Measurements from ENCODE around the gene HECTD4. TPM values are rescaled to one million over a fixed set of nuclear protein-coding genes. Genes with fewer than 3 reads are reported as not detected.

The HECTD4 gene
- total and polyA plus RNA-seq, 2 of the 4 experiments (the other 2 are of a cell fraction), result 12.9 to 13.0 TPM

DNA sequence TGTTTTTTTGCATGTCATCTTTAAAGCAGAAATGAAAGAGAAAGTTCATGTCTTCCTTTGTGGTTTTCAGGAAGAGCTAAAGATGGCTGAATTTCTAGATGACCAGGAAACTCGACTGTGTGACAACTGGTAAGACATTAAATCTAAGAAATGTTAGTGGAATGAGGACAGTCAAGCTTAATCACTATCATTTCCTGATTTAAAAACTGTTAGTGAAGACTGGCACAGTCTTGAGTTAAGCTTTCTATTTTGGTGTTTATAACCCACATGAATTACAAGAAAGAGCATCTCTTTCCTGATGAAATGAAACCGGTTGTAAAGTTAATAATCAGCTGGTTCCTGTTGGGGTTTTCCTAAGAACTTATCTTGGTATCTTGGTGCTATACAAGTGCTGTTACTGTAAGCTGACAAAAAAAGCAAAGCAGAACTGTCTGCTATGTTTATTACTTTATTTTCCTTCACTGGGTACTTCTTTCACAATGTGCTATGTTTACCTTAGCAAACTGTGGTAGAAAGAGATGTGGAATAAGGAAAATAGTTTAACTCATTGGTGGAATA lies 251.7 kb downstream of the HECTD4 start:
- H2AFZ ChIP-seq (replicated peaks; ENCODE audit: low read length, poor library complexity), result no peak overlapping the region
- peak; percentile 36 for DNase-seq
- POLR2A ChIA-PET (ENCODE audit: unreplicated experiment), result no interaction called here
- peaks cover 7% of the 10 kb centered on the region for H4K20me1 ChIP-seq (ENCODE audit: insufficient read depth, low read length)
- H3K56ac ChIP-seq (ENCODE audit: extremely low read depth, insufficient read depth, low read length), result peak overlapping the region; percentile 60; the same call in 1 of the 2 replicates
- H3K9ac ChIP-seq (ENCODE audit: low read depth, low read length), result peak overlapping the region; percentile 65
- H4K5ac ChIP-seq (ENCODE audit: low read depth, low read length), result peak overlapping the region; percentile 12; the same call in 1 of the 2 replicates
- intact Hi-C loops (cut with micrococcal nuclease), result loop anchor here (10.0 kb wide), 1 partner anchor 86 kb away; no protein-coding TSS in a partner anchor
- H3K9me1 ChIP-seq (ENCODE audit: insufficient read depth, low read length), result peaks cover 12% of the 10 kb centered on the region; the same call in 1 of the 2 replicates
- peak; percentile 28 for ATAC-seq (ENCODE audit: low read depth)
- BruUV-seq (replicated peaks), result no TSS peak
- CTCF ChIA-PET, result interaction anchor here (0.6 kb wide), 1 partner anchor 56 kb away, joined by 4 read pairs; no protein-coding TSS in a partner anchor
- H4K8ac ChIP-seq (ENCODE audit: low read depth in 2 of 2, low read length in 2 of 2), result peak overlapping the region in 1 of 2 experiments; percentile 31; a peak in 1 of 4 replicates
- H2BK5ac ChIP-seq (ENCODE audit: low read depth, low read length, poor library complexity, severe bottlenecking), result peak overlapping the region; percentile 89
- H3K4me3 ChIP-seq (ENCODE audit: insufficient read depth, low read depth, low read length), result peak overlapping the region; percentile 25; the same call in 1 of the 2 replicates
- no peak overlapping the region for H4K91ac ChIP-seq (ENCODE audit: insufficient read depth, low read depth, low read length)
- H3K18ac ChIP-seq (ENCODE audit: low read depth, low read length), result peak overlapping the region; percentile 48
- no peak overlapping the region for H2BK20ac ChIP-seq (ENCODE audit: low read depth, low read length)
- H3K9me3 ChIP-seq (ENCODE audit: control insufficient read depth, insufficient read depth, low read length), result no peaks in the 10 kb centered on the region
- peak; percentile 32; the same call in 1 of the 2 replicates for TF ChIP-seq CEBPB (IDR thresholded peaks at IDR 0.05; ENCODE audit: low read depth, low read length)
- no peak for TF ChIP-seq FOS (IDR thresholded peaks at IDR 0.05; ENCODE audit: low read depth, low read length)
- WGBS, 2 experiments (ENCODE audit: extremely low coverage in 2 of 2, insufficient read length in 1 of 2), result no CpG with 5 or more reads among the region's 2 CpGs
- H3K4me2 ChIP-seq (ENCODE audit: low read depth, low read length), result peak overlapping the region; percentile 82
- H3K27me3 ChIP-seq (ENCODE audit: control insufficient read depth, insufficient read depth, low read length), result no peaks in the 10 kb centered on the region
- no peak overlapping the region for H2AK9ac ChIP-seq (replicated peaks; ENCODE audit: low read depth, low read length, poor library complexity)
- H3K36me3 ChIP-seq (ENCODE audit: control insufficient read depth, insufficient read depth, low read length), result peaks cover 21% of the 10 kb centered on the region
- H3K4ac ChIP-seq (ENCODE audit: low read depth, low read length), result peak overlapping the region; percentile 31; the same call in 1 of the 2 replicates
- H2BK120ac ChIP-seq (ENCODE audit: low read depth, low read length), result peak overlapping the region; percentile 29; the same call in 1 of the 2 replicates
- H3K14ac ChIP-seq (replicated peaks; ENCODE audit: low read depth, low read length), result peak overlapping the region; percentile 57; the same call in 1 of the 2 replicates
- peak overlapping the region; percentile 52; the same call in 1 of the 2 replicates for H3K27ac ChIP-seq (ENCODE audit: insufficient read depth, low read length)
- peaks cover 8% of the 10 kb centered on the region for H3K4me1 ChIP-seq (ENCODE audit: control insufficient read depth, insufficient read depth, low read length)
- no peak overlapping the region for H2AK5ac ChIP-seq (ENCODE audit: low read depth, low read length)
- dilution Hi-C loops (cut with HindIII; ENCODE audit: low sequenced_read_pairs, unreplicated experiment), result no loop called here
- H2BK15ac ChIP-seq (ENCODE audit: low read depth, low read length), result no peak overlapping the region
- no peak overlapping the region; the same call in 1 of the 2 replicates for H3K23ac ChIP-seq (ENCODE audit: low read depth, low read length)
- peaks cover 17 to 72% of the 10 kb centered on the region in 2 experiments for H3K79me1 ChIP-seq (ENCODE audit: low read depth in 1 of 2, low read length in 2 of 2)
- in situ Hi-C loops (cut with MboI; ENCODE audit: low sequenced_read_pairs), result no loop called here

Measured in IMR-90 (cell line).